Left ventricle myocardium superior (tissue), 1 donor: ENCODE data around the gene ZNF613. TPM values are rescaled to one million over a fixed set of nuclear protein-coding genes. Genes with fewer than 3 reads are reported as not detected.
A peak's percentile ranks its signal among the peaks of the same experiment; 100 is the strongest.

Source experiments
- ATAC-seq: fragments of 200-7000 bp; cut with Tn5 transposase; one replicate; pipeline ENCODE4 v1.9.1; 2020; ENCODE audit warnings: mild to moderate bottlenecking, moderate library complexity
- DNase-seq: peaks from one replicate; pipeline ENCODE4 v3.0.0-alpha.2; 2020
- intact Hi-C: fragments of 100-400 bp; cut with micrococcal nuclease; formaldehyde crosslinking; loops from one replicate; pipeline ENCODE4 v1.11.0; 2022
- total RNA-seq: library from RNA; stranded (reverse); fragmentation: NEBNext Ultra II Directional; extraction: Animal tissue kit (Norgen Biotek cat#: 25700); gene quantifications from one replicate; pipeline ENCODE4 v1.2.1, GENCODE V29; 2021
- donor health status: DM: no; HTN: yes; CAD: no; lungs with severe emphysema.

ZNF613 gene
- total RNA-seq, 1 donor from 2014 or later, result 4.2 TPM

GRCh38 chr19:51986309-51987291, 59.3 kb downstream of the ZNF613 start, which contains the start of gene ZNF350:
Gene ZNF350, minus strand, starts transcription at chr19:51986840. Its CDS starts 12,480 bp downstream, at chr19:51974360.
- intact Hi-C loops, result no loop called here
- peak; percentile 100 for ATAC-seq
- peak; percentile 89 for DNase-seq

- DNase-seq, result no peak
- intact Hi-C loops, result no loop called here
- ATAC-seq, result no peak
Measured at GRCh38 chr19:51993422-51993821, 66.2 kb downstream of the ZNF613 start.

GRCh38 chr19:51994048-51994644, 66.9 kb downstream of the ZNF613 start:
- DNase-seq (no peak), ATAC-seq (no peak)
- intact Hi-C loops, result no loop called here

Other genes with a start within 250 kb of the ZNF613 start
- gene SPACA6, start 234.1 kb upstream of the ZNF613 start, total RNA-seq, result 13.9 TPM
- gene HAS1, start 203.5 kb upstream of the ZNF613 start, total RNA-seq, result 3.2 TPM
- 4.3 TPM for gene FPR1, start 175.6 kb upstream of the ZNF613 start, total RNA-seq
- 1.0 TPM for gene FPR2, start 166.3 kb upstream of the ZNF613 start, total RNA-seq
- 5.0 TPM for gene FPR3, start 132.3 kb upstream of the ZNF613 start, total RNA-seq
- 7.5 TPM for gene ZNF577, start 39.5 kb upstream of the ZNF613 start, total RNA-seq
- 8.1 TPM for gene ZNF649, start 22.5 kb upstream of the ZNF613 start, total RNA-seq
- 9.1 TPM for gene ZNF350, start 59.4 kb downstream of the ZNF613 start, total RNA-seq
- 12.2 TPM for gene ZNF615, start 80.7 kb downstream of the ZNF613 start, total RNA-seq
- 5.1 TPM for gene ZNF614, start 100.9 kb downstream of the ZNF613 start, total RNA-seq
- gene ZNF432, start 121.4 kb downstream of the ZNF613 start, total RNA-seq, result 8.4 TPM
- 8.0 TPM for gene ZNF841, start 168.3 kb downstream of the ZNF613 start, total RNA-seq
- 5.5 TPM for gene ZNF616, start 212.5 kb downstream of the ZNF613 start, total RNA-seq
- gene ZNF836, start 244.1 kb downstream of the ZNF613 start, total RNA-seq, result 6.6 TPM